SJCRH30 (cell line): ENCODE results near the gene LNX2. TPM values are rescaled to one million over a fixed set of nuclear protein-coding genes. Genes with fewer than 3 reads are reported as not detected.

Source experiments
- DNase-seq, 2 experiments: peaks; one replicate each; pipeline ENCODE4 v3.0.0-alpha.2; 2015 to 2020
- H3K27ac ChIP-seq: fragments of 250-450 bp; sonication (Bioruptor Pico); 2 replicates; pipeline ENCODE4 v1.5.1; 2020; ENCODE audit warnings: mild to moderate bottlenecking, moderate library complexity
- H3K27me3 ChIP-seq: fragments of 250-450 bp; sonication (Bioruptor Pico); 2 replicates; pipeline ENCODE4 v1.5.1; 2020; ENCODE audit warnings: mild to moderate bottlenecking, moderate library complexity
- H3K36me3 ChIP-seq: fragments of 250-450 bp; sonication (Bioruptor Pico); 2 replicates; pipeline ENCODE4 v1.5.1; 2020; ENCODE audit warnings: mild to moderate bottlenecking, moderate library complexity
- H3K4me1 ChIP-seq: fragments of 250-450 bp; sonication (Bioruptor Pico); 2 replicates; pipeline ENCODE4 v1.5.1; 2020; ENCODE audit warnings: mild to moderate bottlenecking, moderate library complexity
- H3K4me3 ChIP-seq: fragments of 250-450 bp; sonication (Bioruptor Pico); 2 replicates; pipeline ENCODE4 v1.5.1; 2020; ENCODE audit warnings: mild to moderate bottlenecking, moderate library complexity
- H3K9me3 ChIP-seq: fragments of 250-450 bp; sonication (Bioruptor Pico); replicated peaks from 2 replicates; pipeline ENCODE4 v1.5.1; 2020; ENCODE audit warnings: mild to moderate bottlenecking, moderate library complexity
- total RNA-seq: library from RNA; depleted of rRNA; stranded (reverse); fragments of >200 nt; shearing (Covaris generic); gene quantifications from 2 replicates; pipeline ENCODE4 v1.2.3, GENCODE V29; 2014; rRNA removed

Gene LNX2
- total RNA-seq, 1 experiment from 2014 or later: 16.7 TPM

DNA sequence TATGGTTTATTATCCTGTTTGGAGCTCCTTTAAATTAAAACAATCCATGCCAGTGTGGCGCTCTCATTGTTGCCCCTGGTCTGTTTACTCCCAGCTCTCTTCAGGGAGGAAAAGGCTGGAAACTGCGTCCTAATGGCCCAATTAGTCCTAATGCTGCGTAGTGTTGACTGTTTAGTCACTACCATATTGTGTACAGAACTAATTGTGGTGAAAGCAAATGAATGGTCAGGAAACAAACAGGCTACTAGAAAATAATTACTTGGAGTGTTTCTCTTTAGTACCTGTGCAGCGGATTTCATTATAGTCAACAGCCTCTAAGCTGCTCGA lies 115.5 kb downstream of the LNX2 start:
- Histone ChIP-seq H3K4me3 (no peak overlapping the region), H3K4me1 (no peaks in the 10 kb centered on the region), H3K9me3 (no peaks in the 10 kb centered on the region), H3K27me3 (peaks cover 26% of the 10 kb centered on the region), H3K27ac (no peak overlapping the region), H3K36me3 (no peaks in the 10 kb centered on the region)
- no peak for DNase-seq

DNA sequence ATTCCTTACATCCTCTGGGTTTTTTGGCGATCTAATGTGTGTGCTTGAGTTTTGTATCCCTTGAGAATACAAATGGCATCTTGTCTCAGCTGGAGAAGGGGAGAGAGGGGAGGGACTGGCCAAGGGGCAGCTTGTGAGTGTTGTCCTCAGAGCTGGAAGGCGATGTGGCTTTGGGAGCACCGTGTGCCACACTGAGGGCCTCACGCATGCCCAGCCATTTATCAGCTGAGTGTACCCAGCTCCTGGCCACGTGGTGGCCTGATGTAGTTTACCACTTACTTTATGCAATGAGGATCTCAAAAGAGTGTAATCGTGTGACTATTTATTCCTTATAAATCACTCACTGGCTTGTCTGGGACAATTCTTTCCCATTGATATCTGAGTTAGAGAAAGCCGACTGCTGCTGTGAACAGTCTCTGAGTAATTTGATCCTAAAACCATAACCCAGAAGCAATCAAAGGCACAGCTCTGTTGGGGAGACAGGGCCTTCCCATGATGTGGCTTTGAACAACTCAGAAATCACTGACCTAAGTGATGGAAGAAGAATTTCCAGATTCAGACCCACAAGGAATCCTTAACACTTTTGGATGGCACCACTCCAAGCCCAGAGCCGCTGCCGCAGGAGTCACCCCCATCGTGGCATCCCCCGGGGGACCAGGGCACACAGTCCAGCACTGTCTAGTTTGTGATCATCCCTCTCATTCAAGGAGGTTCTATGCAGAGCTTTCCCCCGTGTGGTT lies 116.0 kb downstream of the LNX2 start:
- DNase-seq: no peak
- H3K4me3 ChIP-seq: no peak overlapping the region

DNA sequence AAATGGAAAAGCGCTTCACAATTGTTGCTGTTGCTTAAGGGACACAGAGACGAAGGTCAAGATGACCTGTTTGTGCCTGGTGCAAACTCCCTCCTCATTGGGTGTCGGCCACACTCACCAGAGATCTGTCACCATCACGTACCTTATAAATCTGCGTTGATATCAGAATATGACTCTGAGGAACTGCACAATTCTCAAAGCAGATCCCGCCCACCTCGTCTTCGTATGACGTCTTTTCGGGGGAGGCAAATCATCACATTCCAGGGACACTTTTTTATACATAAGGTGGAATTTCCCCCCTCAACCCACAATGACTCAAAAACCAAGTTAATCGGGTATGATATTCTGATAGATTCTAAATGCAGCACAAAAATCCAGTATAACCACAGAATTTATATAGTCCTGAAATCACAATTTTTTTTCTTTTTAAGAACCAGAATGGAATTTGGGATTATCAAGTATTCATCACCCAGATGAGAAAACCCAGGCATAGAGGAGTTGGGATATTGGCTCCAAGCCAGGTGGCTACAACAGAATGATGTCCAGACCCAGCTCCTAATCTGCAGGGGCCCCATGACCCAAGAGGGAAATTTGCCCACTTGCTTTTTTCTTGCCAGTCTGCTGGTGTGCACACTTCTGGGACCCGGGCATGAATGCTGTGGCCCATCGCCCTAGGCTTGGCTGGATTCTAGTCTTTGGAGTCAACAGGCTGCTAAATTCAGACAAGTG lies 119.4 kb downstream of the LNX2 start:
- H3K27me3 ChIP-seq: peaks cover 17% of the 10 kb centered on the region

More for the DNA sequence above, 116.0 kb downstream of the LNX2 start:
- Histone ChIP-seq H3K27me3 (peaks cover 29% of the 10 kb centered on the region), H3K27ac (no peak overlapping the region), H3K36me3 (no peaks in the 10 kb centered on the region), H3K4me1 (no peaks in the 10 kb centered on the region), H3K9me3 (no peaks in the 10 kb centered on the region)

DNA sequence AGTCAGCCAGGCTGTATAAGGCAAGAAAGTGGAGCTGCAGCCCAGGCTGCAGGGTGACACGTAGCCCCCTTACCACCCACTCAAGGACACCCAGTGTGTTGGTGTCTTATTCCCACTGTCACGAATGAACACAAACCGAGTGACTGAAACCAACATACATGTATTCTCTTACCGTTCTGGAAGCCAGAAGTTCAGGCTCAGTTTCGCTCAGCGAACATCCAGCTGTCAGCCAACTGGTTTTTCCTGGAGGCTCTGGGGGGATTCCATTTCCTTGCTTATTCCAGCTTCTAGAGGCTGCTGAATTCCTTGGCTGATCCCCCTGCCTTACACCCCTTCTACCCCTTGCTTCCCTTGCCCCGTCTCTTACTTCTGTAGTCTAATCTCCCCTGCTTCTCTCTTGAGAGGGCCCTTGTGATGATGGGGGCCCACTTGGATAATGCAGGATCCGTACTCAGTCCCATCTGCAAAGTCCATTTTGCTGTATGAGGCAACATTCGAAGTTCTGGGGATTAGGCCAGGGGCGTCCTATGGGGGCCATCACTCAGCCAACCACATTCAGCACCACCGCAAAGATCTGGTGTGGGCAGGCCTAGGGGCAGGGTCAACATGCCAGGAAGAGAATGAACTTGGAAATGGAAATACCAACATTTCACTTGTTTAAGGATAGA lies 122.6 kb downstream of the LNX2 start:
- DNase-seq: no peak
- no peak overlapping the region for H3K27ac ChIP-seq
- no peaks in the 10 kb centered on the region for H3K36me3 ChIP-seq
- no peak overlapping the region for H3K4me3 ChIP-seq
- no peaks in the 10 kb centered on the region for H3K4me1 ChIP-seq
- peaks cover 11% of the 10 kb centered on the region; the same call in 1 of the 2 replicates for H3K27me3 ChIP-seq
- H3K9me3 ChIP-seq: no peaks in the 10 kb centered on the region

More for the DNA sequence above, 119.4 kb downstream of the LNX2 start:
- Histone ChIP-seq H3K4me1 (no peaks in the 10 kb centered on the region), H3K4me3 (no peak overlapping the region), H3K27ac (no peak overlapping the region), H3K9me3 (no peaks in the 10 kb centered on the region), H3K36me3 (no peaks in the 10 kb centered on the region)
- no peak for DNase-seq

DNA sequence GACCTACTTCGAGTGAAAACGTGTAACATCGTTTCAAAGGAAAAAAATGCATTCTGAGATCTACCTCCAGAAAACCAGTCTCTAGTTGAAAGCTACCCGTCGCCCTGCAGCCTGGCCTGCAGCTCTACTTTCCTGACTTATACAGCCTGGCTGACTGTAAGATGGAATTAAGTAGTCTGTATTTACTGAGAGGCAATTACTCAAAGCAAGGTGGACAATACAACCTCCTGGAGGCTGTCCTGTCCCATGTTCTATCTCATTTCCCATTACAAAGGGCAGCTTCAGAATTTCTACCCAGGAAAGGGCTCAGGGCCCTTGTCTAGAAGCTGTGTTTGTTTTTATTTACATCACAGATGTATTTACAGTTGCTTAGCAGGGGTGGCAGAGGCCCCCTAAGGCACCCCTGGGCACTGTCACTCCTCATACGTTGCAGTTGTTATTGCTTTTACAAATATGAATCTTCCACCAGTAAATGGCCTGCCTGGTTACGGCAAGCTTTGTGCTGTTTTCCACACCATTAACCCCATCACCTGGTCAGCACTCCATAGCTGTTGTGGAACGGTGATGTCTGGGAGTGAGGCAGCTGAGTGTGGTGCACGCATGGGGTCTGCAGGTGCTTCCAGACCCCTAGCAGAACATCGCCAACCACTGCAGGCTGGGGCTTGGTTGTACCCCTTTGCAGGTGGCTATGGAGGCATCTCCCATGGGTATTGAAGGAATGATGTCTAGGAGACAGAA lies 123.6 kb downstream of the LNX2 start:
- no peak for DNase-seq
- H3K27ac ChIP-seq: no peak overlapping the region

DNA sequence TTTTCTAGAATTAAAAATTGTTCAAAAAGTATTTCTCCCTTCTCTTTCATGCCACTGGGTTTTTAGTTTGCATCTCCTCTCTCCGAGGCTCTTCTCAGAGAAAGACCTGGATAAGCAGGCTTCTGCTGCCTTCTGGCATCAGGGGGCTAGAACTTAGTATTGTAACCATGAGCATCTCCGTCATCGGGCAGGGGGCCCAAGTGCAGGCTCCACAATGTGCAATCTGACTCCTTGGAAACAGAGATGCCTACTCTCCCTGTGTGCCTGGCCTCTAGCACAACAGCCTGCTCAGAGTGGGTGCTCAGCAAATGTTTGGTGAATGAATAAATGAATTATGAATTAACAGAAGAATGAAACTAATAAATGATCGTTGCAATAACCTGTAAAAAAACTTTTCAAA lies 124.3 kb downstream of the LNX2 start:
- DNase-seq: no peak
- H3K27me3 ChIP-seq: peaks cover 11% of the 10 kb centered on the region; the same call in 1 of the 2 replicates
- H3K36me3 ChIP-seq: no peaks in the 10 kb centered on the region

More for the DNA sequence above, 123.6 kb downstream of the LNX2 start:
- no peak overlapping the region for H3K4me3 ChIP-seq
- no peaks in the 10 kb centered on the region for H3K36me3 ChIP-seq
- peaks cover 11% of the 10 kb centered on the region; the same call in 1 of the 2 replicates for H3K27me3 ChIP-seq
- no peaks in the 10 kb centered on the region for H3K9me3 ChIP-seq
- no peaks in the 10 kb centered on the region for H3K4me1 ChIP-seq

More for the DNA sequence above, 124.3 kb downstream of the LNX2 start:
- no peak overlapping the region for H3K4me3 ChIP-seq
- H3K4me1 ChIP-seq: no peaks in the 10 kb centered on the region
- no peaks in the 10 kb centered on the region for H3K9me3 ChIP-seq
- no peak overlapping the region for H3K27ac ChIP-seq

Other genes with a start within 250 kb of the LNX2 start
- gene GTF3A, start 195.9 kb downstream of the LNX2 start, total RNA-seq: 175 and 192 TPM in 2 replicates
- gene MTIF3, start 170.0 kb downstream of the LNX2 start, total RNA-seq: 38.2 and 51.2 TPM in 2 replicates
- 172 and 182 TPM in 2 replicates for gene POLR1D, start 1.4 kb upstream of the LNX2 start, total RNA-seq
- gene GSX1, start 172.0 kb upstream of the LNX2 start, total RNA-seq: not detected in 2 replicates